Measurements from ENCODE around the gene SRSF1.

Gene SRSF1

DNA sequence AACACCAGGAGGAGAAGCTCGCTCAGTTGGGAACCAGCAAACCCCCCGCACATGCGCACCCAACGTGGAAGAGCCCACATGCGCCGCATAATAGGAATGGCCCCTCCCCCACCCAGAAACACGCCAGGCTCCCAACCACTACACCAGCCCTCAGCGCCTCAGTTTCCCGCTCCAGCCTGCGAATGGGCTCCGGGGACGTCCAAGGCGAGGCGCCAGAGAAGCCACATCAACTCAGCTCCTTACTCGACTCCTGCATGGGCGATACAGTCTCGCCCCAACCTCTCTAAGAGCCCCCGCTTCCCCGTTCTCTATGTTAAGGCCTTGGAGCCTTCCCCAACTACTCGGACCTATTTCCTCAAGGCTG is 504 bp downstream of the SRSF1 start:
- peak; percentile 85 for DNase-seq (ENCODE audit: low read depth)
- H3K4me3 ChIP-seq (ENCODE audit: low read depth, low read length): peak overlapping the region; percentile 90
- TF ChIP-seq POLR2A (IDR thresholded peaks at IDR 0.05; ENCODE audit: extremely low read depth, insufficient read length): no peak
- TF ChIP-seq MYC (IDR thresholded peaks at IDR 0.05; ENCODE audit: low read depth, low read length): peak; percentile 96
- TF ChIP-seq MAX (IDR thresholded peaks at IDR 0.05; ENCODE audit: low read depth, low read length): peak; percentile 92
- TF ChIP-seq, protein P1, sequence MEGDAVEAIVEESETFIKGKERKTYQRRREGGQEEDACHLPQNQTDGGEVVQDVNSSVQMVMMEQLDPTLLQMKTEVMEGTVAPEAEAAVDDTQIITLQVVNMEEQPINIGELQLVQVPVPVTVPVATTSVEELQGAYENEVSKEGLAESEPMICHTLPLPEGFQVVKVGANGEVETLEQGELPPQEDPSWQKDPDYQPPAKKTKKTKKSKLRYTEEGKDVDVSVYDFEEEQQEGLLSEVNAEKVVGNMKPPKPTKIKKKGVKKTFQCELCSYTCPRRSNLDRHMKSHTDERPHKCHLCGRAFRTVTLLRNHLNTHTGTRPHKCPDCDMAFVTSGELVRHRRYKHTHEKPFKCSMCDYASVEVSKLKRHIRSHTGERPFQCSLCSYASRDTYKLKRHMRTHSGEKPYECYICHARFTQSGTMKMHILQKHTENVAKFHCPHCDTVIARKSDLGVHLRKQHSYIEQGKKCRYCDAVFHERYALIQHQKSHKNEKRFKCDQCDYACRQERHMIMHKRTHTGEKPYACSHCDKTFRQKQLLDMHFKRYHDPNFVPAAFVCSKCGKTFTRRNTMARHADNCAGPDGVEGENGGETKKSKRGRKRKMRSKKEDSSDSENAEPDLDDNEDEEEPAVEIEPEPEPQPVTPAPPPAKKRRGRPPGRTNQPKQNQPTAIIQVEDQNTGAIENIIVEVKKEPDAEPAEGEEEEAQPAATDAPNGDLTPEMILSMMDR (IDR thresholded peaks at IDR 0.05; ENCODE audit: low read depth, low read length): no peak

DNA sequence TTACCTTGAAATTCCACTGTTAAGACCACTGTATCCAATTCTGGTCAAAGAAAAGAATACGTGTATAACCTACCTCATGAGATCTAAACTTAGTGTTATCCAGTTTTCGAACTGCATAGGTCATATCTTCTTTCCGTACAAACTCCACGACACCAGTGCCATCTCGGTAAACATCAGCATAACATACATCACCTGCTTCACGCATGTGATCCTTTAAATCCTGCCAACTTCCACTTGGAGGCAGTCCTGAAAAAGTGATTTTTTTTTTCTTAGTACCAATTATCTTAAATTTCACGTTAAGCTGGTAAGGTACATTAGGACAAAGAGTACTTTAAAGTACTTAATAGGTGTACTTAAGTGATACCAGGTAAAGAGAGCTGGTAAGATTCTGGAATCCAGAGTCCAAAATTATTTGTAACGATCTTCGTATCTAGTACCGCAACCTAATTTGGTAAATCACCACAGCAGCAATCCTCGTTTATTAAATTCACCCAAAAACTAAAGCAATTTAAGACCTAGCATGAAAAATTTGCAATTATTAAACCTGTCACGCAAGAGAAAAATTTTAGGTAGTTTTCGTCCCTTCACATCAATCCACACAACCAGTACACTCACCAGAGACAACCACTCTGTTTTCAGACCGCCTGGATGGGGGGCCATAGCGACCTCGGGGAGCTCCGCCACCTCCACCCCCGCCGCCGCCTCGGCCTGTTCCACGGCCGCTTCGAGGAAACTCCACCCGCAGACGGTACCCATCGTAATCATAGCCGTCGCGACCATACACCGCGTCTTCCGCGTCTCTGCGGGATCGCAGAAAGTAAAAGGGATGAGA is 1.1 kb downstream of the SRSF1 start:
- no peak for DNase-seq (ENCODE audit: low read depth)
- H3K4me3 ChIP-seq (ENCODE audit: low read depth, low read length): peak overlapping the region; percentile 90
- no peak for TF ChIP-seq MYC (IDR thresholded peaks at IDR 0.05; ENCODE audit: low read depth, low read length)
- no peak for TF ChIP-seq POLR2A (IDR thresholded peaks at IDR 0.05; ENCODE audit: extremely low read depth, insufficient read length)
- TF ChIP-seq, protein P1 (IDR thresholded peaks at IDR 0.05; ENCODE audit: low read depth, low read length): no peak
- TF ChIP-seq MAX (IDR thresholded peaks at IDR 0.05; ENCODE audit: low read depth, low read length): no peak

GRCh38 chr17:58005031-58005727 is 1.9 kb downstream of the SRSF1 start:
- DNase-seq (ENCODE audit: low read depth): peak; percentile 59
- TF ChIP-seq POLR2A (IDR thresholded peaks at IDR 0.05; ENCODE audit: extremely low read depth, insufficient read length) (no peak), MAX (IDR thresholded peaks at IDR 0.05; ENCODE audit: low read depth, low read length) (no peak)
- TF ChIP-seq, protein P1 (IDR thresholded peaks at IDR 0.05; ENCODE audit: low read depth, low read length): no peak
- peak overlapping the region; percentile 90 for H3K4me3 ChIP-seq (ENCODE audit: low read depth, low read length)

- DNase-seq (ENCODE audit: low read depth): peak; percentile 40
- peak overlapping the region; percentile 90 for H3K4me3 ChIP-seq (ENCODE audit: low read depth, low read length)
- TF ChIP-seq, protein P1 (IDR thresholded peaks at IDR 0.05; ENCODE audit: low read depth, low read length): no peak
- TF ChIP-seq MAX (IDR thresholded peaks at IDR 0.05; ENCODE audit: low read depth, low read length) (no peak), POLR2A (IDR thresholded peaks at IDR 0.05; ENCODE audit: extremely low read depth, insufficient read length) (no peak), MYC (IDR thresholded peaks at IDR 0.05; ENCODE audit: low read depth, low read length) (no peak)
Observed at GRCh38 chr17:58004060-58004459, 3.0 kb downstream of the SRSF1 start.

DNA sequence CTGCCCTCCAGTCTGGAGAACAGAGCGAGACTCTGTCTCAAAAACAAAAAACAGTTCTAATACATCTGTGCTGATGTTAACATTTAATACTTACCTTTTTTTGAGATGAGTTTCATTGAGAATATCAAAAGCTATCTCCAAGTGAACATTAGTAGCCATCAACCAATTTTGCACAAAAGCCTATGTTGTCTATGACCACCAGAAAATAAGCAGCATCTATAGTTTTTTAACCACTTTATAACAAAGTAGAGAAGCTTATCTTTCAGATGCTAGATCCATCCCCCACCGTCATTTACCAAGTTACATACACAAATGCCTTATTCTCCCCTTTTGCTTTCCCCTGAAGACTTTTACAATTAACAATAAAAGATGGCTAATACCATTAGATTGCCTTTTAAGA is 4.1 kb downstream of the SRSF1 start:
- peak overlapping the region; percentile 90 for H3K4me3 ChIP-seq (ENCODE audit: low read depth, low read length)
- no peak for DNase-seq (ENCODE audit: low read depth)
- TF ChIP-seq MAX (IDR thresholded peaks at IDR 0.05; ENCODE audit: low read depth, low read length) (no peak), POLR2A (IDR thresholded peaks at IDR 0.05; ENCODE audit: extremely low read depth, insufficient read length) (no peak), MYC (IDR thresholded peaks at IDR 0.05; ENCODE audit: low read depth, low read length) (no peak)
- TF ChIP-seq, protein P1 (IDR thresholded peaks at IDR 0.05; ENCODE audit: low read depth, low read length): no peak
